Measurements from ENCODE around the gene CELSR3.

DNA sequence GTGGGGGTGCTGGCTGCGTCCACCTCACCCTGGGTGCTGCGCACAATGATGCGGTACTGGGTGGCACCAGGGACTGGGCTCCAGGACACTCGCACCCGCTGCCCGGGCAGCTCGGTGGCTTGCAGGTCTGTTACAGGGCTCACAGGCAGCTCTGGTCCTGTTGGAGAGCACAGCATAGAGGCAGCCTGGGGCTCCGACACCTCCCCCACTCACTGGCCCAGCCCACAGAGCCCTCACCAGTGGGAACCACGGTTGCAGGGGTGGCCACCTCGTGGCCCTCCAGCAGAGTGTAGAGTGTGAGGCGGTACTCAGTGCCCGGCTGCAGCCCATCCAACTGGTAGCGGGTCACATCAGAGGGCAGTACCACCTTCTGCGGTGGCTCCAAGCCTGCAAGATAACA, 71.2 kb downstream of the CELSR3 start:
- TF ChIP-seq TAF1 (IDR thresholded peaks at IDR 0.05; ENCODE audit: borderline replicate concordance, insufficient read depth, low read length) (no peak), POLR2AphosphoS5 (IDR thresholded peaks at IDR 0.05; ENCODE audit: low read depth, low read length) (no peak), FOXP2 (optimal IDR thresholded peaks at IDR 0.05; ENCODE audit: borderline replicate concordance, extremely low read depth, extremely low read length, insufficient read depth) (no peak)

Measured in PFSK-1 (cell line).